ENCODE data around the gene CLNK. TPM values are rescaled to one million over a fixed set of nuclear protein-coding genes. Genes with fewer than 3 reads are reported as not detected.

CLNK gene
- polyA plus RNA-seq, 2 of the 4 experiments (the other 2 are of a cell fraction) = not detected

DNA sequence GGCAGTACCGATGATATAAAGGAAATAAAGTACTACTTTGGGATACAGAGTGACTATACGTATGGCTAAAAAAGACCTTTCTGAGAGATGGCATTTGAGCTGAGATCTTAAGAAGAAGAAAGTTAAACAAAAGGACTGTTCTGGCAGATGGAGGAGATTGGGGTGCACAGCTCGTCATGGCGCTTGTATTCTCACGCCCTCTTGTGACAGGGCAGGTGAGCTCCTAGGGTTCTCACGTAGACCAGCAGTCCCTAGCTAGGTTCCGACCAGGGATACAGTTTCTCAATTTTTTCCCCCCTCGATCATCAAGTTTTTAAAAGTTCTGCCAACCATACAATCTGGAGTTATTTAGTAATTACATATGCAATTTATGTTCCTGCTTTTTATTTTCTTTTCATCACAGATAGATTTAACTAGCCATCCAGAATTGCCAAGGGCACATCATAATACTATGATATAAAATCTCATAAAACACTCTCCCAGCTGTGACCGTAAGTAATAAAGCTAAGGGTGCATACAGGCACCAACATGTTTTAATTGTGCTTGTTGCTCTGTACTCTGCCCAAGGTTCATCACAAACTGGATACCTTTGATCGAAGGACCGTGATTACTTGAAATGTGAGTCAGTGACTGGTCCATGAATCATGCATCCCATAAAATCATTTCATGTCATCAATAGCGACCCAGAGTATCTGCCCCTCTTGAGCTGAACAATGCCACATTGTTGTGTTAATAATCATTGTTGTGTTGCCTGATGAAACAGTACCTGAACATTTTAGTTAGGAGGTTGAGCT lies 157.9 kb downstream of the CLNK start (continued):
- TF ChIP-seq, protein P1, sequence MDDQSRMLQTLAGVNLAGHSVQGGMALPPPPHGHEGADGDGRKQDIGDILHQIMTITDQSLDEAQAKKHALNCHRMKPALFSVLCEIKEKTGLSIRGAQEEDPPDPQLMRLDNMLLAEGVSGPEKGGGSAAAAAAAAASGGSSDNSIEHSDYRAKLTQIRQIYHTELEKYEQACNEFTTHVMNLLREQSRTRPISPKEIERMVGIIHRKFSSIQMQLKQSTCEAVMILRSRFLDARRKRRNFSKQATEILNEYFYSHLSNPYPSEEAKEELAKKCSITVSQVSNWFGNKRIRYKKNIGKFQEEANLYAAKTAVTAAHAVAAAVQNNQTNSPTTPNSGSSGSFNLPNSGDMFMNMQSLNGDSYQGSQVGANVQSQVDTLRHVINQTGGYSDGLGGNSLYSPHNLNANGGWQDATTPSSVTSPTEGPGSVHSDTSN (IDR thresholded peaks at IDR 0.05) = no peak
- TF ChIP-seq, protein P2, sequence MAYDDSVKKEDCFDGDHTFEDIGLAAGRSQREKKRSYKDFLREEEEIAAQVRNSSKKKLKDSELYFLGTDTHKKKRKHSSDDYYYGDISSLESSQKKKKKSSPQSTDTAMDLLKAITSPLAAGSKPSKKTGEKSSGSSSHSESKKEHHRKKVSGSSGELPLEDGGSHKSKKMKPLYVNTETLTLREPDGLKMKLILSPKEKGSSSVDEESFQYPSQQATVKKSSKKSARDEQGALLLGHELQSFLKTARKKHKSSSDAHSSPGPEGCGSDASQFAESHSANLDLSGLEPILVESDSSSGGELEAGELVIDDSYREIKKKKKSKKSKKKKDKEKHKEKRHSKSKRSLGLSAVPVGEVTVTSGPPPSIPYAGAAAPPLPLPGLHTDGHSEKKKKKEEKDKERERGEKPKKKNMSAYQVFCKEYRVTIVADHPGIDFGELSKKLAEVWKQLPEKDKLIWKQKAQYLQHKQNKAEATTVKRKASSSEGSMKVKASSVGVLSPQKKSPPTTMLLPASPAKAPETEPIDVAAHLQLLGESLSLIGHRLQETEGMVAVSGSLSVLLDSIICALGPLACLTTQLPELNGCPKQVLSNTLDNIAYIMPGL (CRISPR knock-in tag; IDR thresholded peaks at IDR 0.05; ENCODE audit: borderline replicate concordance) = no peak
- no peak for TF ChIP-seq CBX8 (IDR thresholded peaks at IDR 0.05)

DNA sequence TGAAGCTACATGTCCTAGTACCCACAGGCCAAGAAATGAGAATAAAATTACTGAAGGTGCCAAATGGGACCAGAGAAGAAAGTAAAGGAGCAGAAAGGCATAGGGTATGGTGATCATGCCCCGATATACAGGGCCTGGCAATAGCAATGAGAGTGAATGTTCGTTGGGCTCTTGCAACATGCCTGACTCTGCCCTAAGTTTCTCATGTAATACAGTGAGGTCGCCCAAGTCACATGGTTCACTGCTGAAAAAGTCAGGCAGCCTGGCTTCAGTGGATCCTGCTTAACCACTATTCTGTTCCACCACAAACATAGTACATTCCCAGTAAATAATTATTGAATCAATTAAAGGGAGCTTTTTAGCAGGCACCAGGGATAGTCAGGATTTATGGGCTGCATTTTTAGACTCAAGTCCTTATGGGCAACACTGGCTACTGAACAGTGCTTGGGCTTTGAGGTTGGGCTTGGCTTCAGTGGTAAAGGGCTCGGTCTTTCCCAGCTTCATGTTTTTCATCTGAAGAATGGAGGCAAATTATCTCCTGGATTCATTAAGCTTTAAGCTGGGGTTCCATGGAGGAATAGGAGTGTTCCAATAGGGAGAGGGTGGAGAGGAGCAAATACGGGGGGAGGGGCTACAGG lies 160.3 kb downstream of the CLNK start:
- no peaks in the 10 kb centered on the region for H3K4me1 ChIP-seq
- WGBS (ENCODE audit: missing lambda C conversion rate) = 0% methylated on average over 5 of the region's 5 CpGs
- DNase-seq (ENCODE audit: low read depth in 1 of 2, low spot score in 1 of 2) = no peak
- ChIA-PET POLR2A (no interaction called here), CTCF (no interaction called here)
- no peak for ATAC-seq
- H3K4me2 ChIP-seq = no peak overlapping the region
- TF ChIP-seq MAZ (IDR thresholded peaks at IDR 0.05; ENCODE audit: borderline replicate concordance, low read depth, low read length) (no peak), HDAC2 (IDR thresholded peaks at IDR 0.05) (no peak)
- no peak for FAIRE-seq
- no peak overlapping the region for H3K27ac ChIP-seq
- no peak overlapping the region for H3K4me3 ChIP-seq
- H3K9me3 ChIP-seq = no peaks in the 10 kb centered on the region

DNA sequence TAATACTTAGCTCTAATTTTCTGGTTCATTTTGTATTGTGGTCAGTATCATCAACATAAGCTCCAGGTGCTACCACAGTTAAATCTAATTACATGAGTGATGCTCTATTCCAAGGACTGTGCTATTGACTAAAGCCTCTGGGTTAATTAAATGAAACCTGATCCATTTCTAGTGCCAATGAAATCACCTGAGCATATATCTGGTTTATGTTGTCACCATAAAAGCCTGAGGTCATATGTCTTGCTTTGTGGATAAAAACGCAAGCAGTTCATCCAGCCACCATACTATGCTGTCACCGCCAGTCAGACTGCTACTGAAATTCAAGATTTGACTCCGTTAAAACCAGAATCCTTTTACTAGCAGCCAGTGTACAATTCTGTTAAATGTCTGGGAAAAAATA lies 163.1 kb downstream of the CLNK start:
- Histone ChIP-seq H3K27ac (no peak overlapping the region), H3K4me3 (no peak overlapping the region), H3K4me2 (no peak overlapping the region), H3K9me3 (no peaks in the 10 kb centered on the region), H3K4me1 (no peaks in the 10 kb centered on the region)
- DNase-seq (ENCODE audit: low read depth in 1 of 2, low spot score in 1 of 2) (no peak), ATAC-seq (no peak), FAIRE-seq (no peak)
- CTCF ChIA-PET = no interaction called here
- TF ChIP-seq RFX5 (IDR thresholded peaks at IDR 0.05) (no peak), EHMT2 (IDR thresholded peaks at IDR 0.05; ENCODE audit: low read depth) (no peak), SMC3 (IDR thresholded peaks at IDR 0.05) (no peak), KDM5A (IDR thresholded peaks at IDR 0.05) (no peak), TP53 (CRISPR knock-in tag; IDR thresholded peaks at IDR 0.05) (no peak), POLR2A (IDR thresholded peaks at IDR 0.05; ENCODE audit: low read length) (no peak), EHF (CRISPR knock-in tag; IDR thresholded peaks at IDR 0.05) (no peak)
- WGBS (ENCODE audit: missing lambda C conversion rate) = 37% methylated on average over 3 of the region's 3 CpGs
- POLR2A ChIA-PET = no interaction called here

DNA sequence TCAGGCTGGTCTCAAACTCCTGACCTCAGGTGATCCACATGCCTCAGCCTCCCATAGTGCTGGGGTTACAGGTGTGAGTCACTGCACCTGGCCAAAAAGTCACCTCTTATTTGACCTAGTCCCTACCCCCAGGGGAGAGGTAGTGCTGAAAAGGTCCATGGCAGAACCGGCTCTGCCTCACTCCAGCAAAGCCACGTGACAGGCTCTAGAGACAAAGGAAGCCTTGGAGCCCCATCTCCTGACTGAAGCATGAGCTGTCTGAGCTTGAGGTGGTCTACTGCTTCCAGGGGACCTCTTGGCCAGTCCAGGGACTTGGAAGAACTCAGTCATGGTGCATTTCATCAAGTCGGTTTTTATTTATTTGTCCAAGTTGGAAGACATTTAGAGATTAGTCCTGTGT lies 174.8 kb downstream of the CLNK start:
- CTCF ChIA-PET = no interaction called here
- Histone ChIP-seq H3K4me3 (no peak overlapping the region), H3K9me3 (no peaks in the 10 kb centered on the region), H3K4me2 (no peak overlapping the region), H3K27ac (no peak overlapping the region), H3K4me1 (no peaks in the 10 kb centered on the region)
- POLR2A ChIA-PET = no interaction called here
- DNase-seq (ENCODE audit: low read depth in 1 of 2, low spot score in 1 of 2) = no peak
- TF ChIP-seq, protein P3, sequence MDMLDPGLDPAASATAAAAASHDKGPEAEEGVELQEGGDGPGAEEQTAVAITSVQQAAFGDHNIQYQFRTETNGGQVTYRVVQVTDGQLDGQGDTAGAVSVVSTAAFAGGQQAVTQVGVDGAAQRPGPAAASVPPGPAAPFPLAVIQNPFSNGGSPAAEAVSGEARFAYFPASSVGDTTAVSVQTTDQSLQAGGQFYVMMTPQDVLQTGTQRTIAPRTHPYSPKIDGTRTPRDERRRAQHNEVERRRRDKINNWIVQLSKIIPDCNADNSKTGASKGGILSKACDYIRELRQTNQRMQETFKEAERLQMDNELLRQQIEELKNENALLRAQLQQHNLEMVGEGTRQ (IDR thresholded peaks at IDR 0.05) = no peak
- 4% methylated on average over 3 of the region's 3 CpGs for WGBS (ENCODE audit: missing lambda C conversion rate)
- no peak for ATAC-seq
- FAIRE-seq = no peak

DNA sequence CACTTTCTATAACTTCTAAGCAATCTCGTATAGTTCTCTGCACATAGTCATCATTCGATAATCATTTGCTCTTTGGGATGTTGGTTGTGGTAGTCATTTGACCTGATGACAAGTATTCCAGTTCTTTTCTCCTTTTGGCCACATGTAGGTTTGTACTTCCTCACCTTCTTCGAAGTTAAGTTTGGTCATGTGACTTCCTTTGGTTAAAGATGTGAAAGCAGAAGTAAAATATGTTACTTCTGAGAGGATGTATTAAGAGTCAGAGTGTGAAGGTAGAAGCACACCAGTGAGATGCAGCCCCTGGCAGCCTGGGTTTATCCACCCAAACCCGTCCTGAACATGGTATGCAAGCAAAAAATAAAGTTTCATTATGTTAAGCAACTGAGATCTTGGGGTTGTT lies 178.5 kb downstream of the CLNK start:
- Histone ChIP-seq H3K4me3 (no peak overlapping the region), H3K9me3 (no peaks in the 10 kb centered on the region), H3K4me1 (no peaks in the 10 kb centered on the region), H3K27ac (no peak overlapping the region), H3K4me2 (no peak overlapping the region)
- 13% methylated on average over 4 of the region's 4 CpGs for WGBS (ENCODE audit: missing lambda C conversion rate)
- FAIRE-seq (no peak), DNase-seq (ENCODE audit: low read depth in 1 of 2, low spot score in 1 of 2) (no peak), ATAC-seq (no peak)
- TF ChIP-seq, protein P4, sequence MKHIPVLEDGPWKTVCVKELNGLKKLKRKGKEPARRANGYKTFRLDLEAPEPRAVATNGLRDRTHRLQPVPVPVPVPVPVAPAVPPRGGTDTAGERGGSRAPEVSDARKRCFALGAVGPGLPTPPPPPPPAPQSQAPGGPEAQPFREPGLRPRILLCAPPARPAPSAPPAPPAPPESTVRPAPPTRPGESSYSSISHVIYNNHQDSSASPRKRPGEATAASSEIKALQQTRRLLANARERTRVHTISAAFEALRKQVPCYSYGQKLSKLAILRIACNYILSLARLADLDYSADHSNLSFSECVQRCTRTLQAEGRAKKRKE (CRISPR knock-in tag; IDR thresholded peaks at IDR 0.05; ENCODE audit: low read depth) = no peak
- no peak for TF ChIP-seq PHF8 (IDR thresholded peaks at IDR 0.05; ENCODE audit: borderline replicate concordance, low read depth)
- TF ChIP-seq CHD4 (IDR thresholded peaks at IDR 0.05; ENCODE audit: borderline replicate concordance) = no peak
- no peak for TF ChIP-seq JUNB (IDR thresholded peaks at IDR 0.05)
- no peak for TF ChIP-seq TP53 (CRISPR knock-in tag; IDR thresholded peaks at IDR 0.05)
- no peak for TF ChIP-seq GATA3 (IDR thresholded peaks at IDR 0.05; ENCODE audit: borderline replicate concordance)
- TF ChIP-seq ZNF302 (CRISPR knock-in tag; IDR thresholded peaks at IDR 0.05) = no peak
- POLR2A ChIA-PET = no interaction called here
- CTCF ChIA-PET = no interaction called here
